Measurements from ENCODE around the gene HHATL. TPM values are rescaled to one million over a fixed set of nuclear protein-coding genes. Genes with fewer than 3 reads are reported as not detected.

HHATL gene
- total and polyA plus RNA-seq, 2 of the 8 experiments (the other 6 are each of a cell fraction or from before 2014, with no cell fraction given), result 0.18 TPM; not detected in 1

- Histone ChIP-seq H2BK12ac (ENCODE audit: low read depth, low read length) (0 out of 2 replicates have a peak overlapping the region, but pooled peaks have one; percentile 9), H3K4ac (replicated peaks; ENCODE audit: insufficient read length, low read depth, low read length) (no peak overlapping the region), H4K20me1 (replicated peaks in 1 of 2; ENCODE audit: control insufficient read depth in 1 of 2, insufficient read depth in 2 of 2, low read length in 2 of 2) (peaks cover 0 to 2% of the 10 kb centered on the region in 2 experiments), H3K9ac (replicated peaks in 1 of 4; ENCODE audit: extremely low read depth in 1 of 4, low read depth in 3 of 4, low read length in 3 of 4) (no peak overlapping the region), H2BK120ac (replicated peaks; ENCODE audit: low read depth, low read length) (no peak overlapping the region), H3K4me2 (ENCODE audit: insufficient read depth in 1 of 2, low read depth in 2 of 2, low read length in 2 of 2) (no peak overlapping the region), H3K27me3 (replicated peaks in 1 of 4; ENCODE audit: control insufficient read depth in 3 of 4, extremely low read depth in 1 of 4, insufficient read depth in 3 of 4, low read length in 3 of 4) (peaks cover 0 to 2% (median 0%) of the 10 kb centered on the region in 4 experiments; a peak in 2 of 7 replicates), H3K79me2 (ENCODE audit: control insufficient read depth in 1 of 2, insufficient read depth in 2 of 2, low read length in 2 of 2) (no peaks in the 10 kb centered on the region), H3K4me3 (ENCODE audit: extremely low read depth in 1 of 4, insufficient read depth in 2 of 4, low read depth in 3 of 4, low read length in 4 of 4) (no peak overlapping the region), H4K91ac (replicated peaks; ENCODE audit: insufficient read length, low read length) (no peak overlapping the region), H3K9me3 (ENCODE audit: insufficient read depth in 2 of 2, low read depth in 1 of 2, low read length in 1 of 2) (0 out of 4 replicates have a peak, but pooled peaks cover 0 to 2% of the 10 kb centered on the region in 2 experiments), H3K23ac (ENCODE audit: insufficient read length) (no peak overlapping the region), H2AFZ (ENCODE audit: low read length) (no peak overlapping the region), H4K8ac (ENCODE audit: extremely low read depth, insufficient read depth, low read length) (peak overlapping the region; percentile 29; the same call in 1 of the 2 replicates), H3K27ac (ENCODE audit: low read depth, low read length) (no peak overlapping the region), H3K56ac (replicated peaks; ENCODE audit: insufficient read length, low read depth, low read length) (no peak overlapping the region), H3K14ac (ENCODE audit: insufficient read length) (no peak overlapping the region), H2BK5ac (ENCODE audit: low read depth, low read length) (no peak overlapping the region), H3K36me3 (ENCODE audit: control insufficient read depth in 2 of 4, insufficient read depth in 4 of 4, low read length in 3 of 4) (no peaks in the 10 kb centered on the region), H3K4me1 (replicated peaks in 1 of 4; ENCODE audit: control insufficient read depth in 3 of 4, insufficient read depth in 4 of 4, low read length in 3 of 4) (peaks cover 0 to 7% (median 0%) of the 10 kb centered on the region in 4 experiments; a peak in 2 of 7 replicates), H4K5ac (ENCODE audit: insufficient read length, low read depth, low read length) (no peak overlapping the region), H3K23me2 (ENCODE audit: low read depth, low read length) (no peaks in the 10 kb centered on the region), H2BK20ac (ENCODE audit: low read length) (no peak overlapping the region), H2AK5ac (ENCODE audit: low read depth, low read length) (no peak overlapping the region), H2BK15ac (ENCODE audit: low read length) (no peak overlapping the region), H3K18ac (ENCODE audit: extremely low read depth, low read length) (no peak overlapping the region), H3K79me1 (ENCODE audit: low read depth, low read length) (no peaks in the 10 kb centered on the region)
- POLR2A ChIA-PET (ENCODE audit: partially characterized antibody), result interaction anchor here (2.5 kb wide), 1 partner anchor 9 kb away, joined by 7 read pairs; no protein-coding TSS in a partner anchor
- no peak for DNase-seq (ENCODE audit: low read depth in 1 of 2, low spot score in 2 of 2)
- CTCF ChIA-PET (ENCODE audit: partially characterized antibody), result interaction anchor here (1.2 to 1.9 kb wide), 2 partner anchors 43 to 86 kb away, joined by 5 to 6 read pairs; no protein-coding TSS in a partner anchor
- 77% methylated on average over 2 of the region's 2 CpGs; no CpG with 5 or more reads in 1 of the 2 experiments for WGBS, 2 experiments (ENCODE audit: extremely low coverage in 1 of 2, insufficient coverage in 1 of 2, insufficient read length in 1 of 2, insufficient replicate concordance in 2 of 2, low coverage in 1 of 2, low lambda C conversion rate in 2 of 2, missing lambda C conversion rate in 1 of 2)
- FAIRE-seq, result no peak
- TF ChIP-seq POLR2A (IDR thresholded peaks at IDR 0.05; ENCODE audit: control extremely low read depth in 1 of 2, low read depth in 2 of 2, low read length in 2 of 2) (0 out of 3 replicates have a peak, but pooled peaks of 1 of the 2 experiments have one; percentile 9), RBBP5 (IDR thresholded peaks at IDR 0.05; ENCODE audit: borderline replicate concordance, low read depth, low read length) (no peak), SIX5 (IDR thresholded peaks at IDR 0.05; ENCODE audit: low read depth, low read length) (no peak)
Measured at GRCh38 chr3:42668413-42668760, 34.2 kb downstream of the HHATL start.
